K562 (cell line): ENCODE measurements around the gene PSEN1. TPM values are rescaled to one million over a fixed set of nuclear protein-coding genes. Genes with fewer than 3 reads are reported as not detected.

Experiments used
- ATAC-seq: fragments of 200-7000 bp; cut with Tn5 transposase; 3 replicates; pipeline ENCODE4 v1.9.1; 2020; ENCODE audit warnings: moderate library complexity
- BruUV-seq: library from RNA; stranded (reverse); fragments of 400-500 nt; replicated peaks from 2 replicates; lab custom pipeline; 2021; lab: Mats Ljungman, UMichigan
- CTCF ChIA-PET: fragments of 300-600 bp; formaldehyde crosslinking; extraction: SDS; loops from one replicate; lab custom pipeline; 2021; ENCODE audit warnings: low intra/inter-chr PET ratio; lab: Yijun Ruan, JAX
- POLR2A ChIA-PET: fragments of 300-600, 350-650 bp; sonication (Branson Sonifier 250); formaldehyde crosslinking; extraction: SDS; loops from one replicate; lab custom pipeline; 2021; ENCODE audit warnings: antibody characterized with exemption, inconsistent platforms; lab: Yijun Ruan, JAX
- DNase-seq, 4 experiments: peaks; one replicate each; pipeline versions ENCODE4 v3.0.0 to v3.0.0-alpha.2; 2011 to 2018; ENCODE audit warnings: low spot score in 3 of 4, mixed read lengths in 3 of 4; ENCODE audit errors: extremely low read depth in 1 of 4
- FAIRE-seq: peaks from 2 replicates; lab custom pipeline; 2011; peaks lifted over from hg19 to GRCh38; lab: Jason Lieb, UNC
- H2AFZ ChIP-seq: 2 replicates; pipeline ENCODE4 v1.6.0; 2011; ENCODE audit warnings: low read depth, low read length, control low read depth, inconsistent platforms
- H3K27ac ChIP-seq: fragments of 200-600 bp; 3 replicates; pipeline ENCODE4 v1.8.0; 2011; ENCODE audit warnings: low read depth, mild to moderate bottlenecking, control low read depth, inconsistent platforms, low read length, moderate library complexity, mixed read lengths; ENCODE audit errors: extremely low read depth
- H3K27me3 ChIP-seq, 2 experiments: fragments of 300-600 bp in 1 of 2; 2 replicates in 1 of 2; 3 replicates in 1 of 2; pipeline versions ENCODE4 v1.6.0 to v1.8.0; 2011; ENCODE audit warnings: inconsistent platforms in 2 of 2, low read length in 2 of 2, mild to moderate bottlenecking in 1 of 2, mixed read lengths in 1 of 2, moderate library complexity in 1 of 2; ENCODE audit not compliant: control insufficient read depth in 2 of 2, insufficient read depth in 2 of 2
- H3K36me3 ChIP-seq: fragments of 300-600 bp; 3 replicates; pipeline ENCODE4 v1.8.0; 2011; ENCODE audit warnings: mild to moderate bottlenecking, low read length, inconsistent platforms; ENCODE audit not compliant: control insufficient read depth, insufficient read depth
- H3K4me1 ChIP-seq, 2 experiments: fragments of 200-600 bp in 1 of 2; replicated peaks in 1 of 2; 2 replicates in 1 of 2; 3 replicates in 1 of 2; pipeline versions ENCODE4 v1.5.1 to v1.8.0; 2011; ENCODE audit warnings: inconsistent platforms in 2 of 2, low read length in 2 of 2, mild to moderate bottlenecking in 1 of 2, mixed read lengths in 1 of 2, moderate library complexity in 1 of 2; ENCODE audit not compliant: control insufficient read depth in 2 of 2, insufficient read depth in 2 of 2
- H3K4me2 ChIP-seq: 2 replicates; pipeline ENCODE4 v1.6.1; 2011; ENCODE audit warnings: low read length, control low read depth, inconsistent platforms, mixed read lengths; ENCODE audit not compliant: insufficient read depth
- H3K4me3 ChIP-seq: fragments of 200-600 bp; sonication (generic), shearing (Covaris generic); 2 replicates; pipeline ENCODE4 v1.5.1; 2016; ENCODE audit warnings: control low read depth, inconsistent platforms
- H3K79me2 ChIP-seq: fragments of 200-600 bp; 3 replicates; pipeline ENCODE4 v1.8.0; 2011; ENCODE audit warnings: low read length, inconsistent platforms; ENCODE audit not compliant: control insufficient read depth, insufficient read depth
- H3K9ac ChIP-seq, 2 experiments: 2 replicates each; pipeline versions ENCODE4 v1.6.0 to v1.6.1; 2011; ENCODE audit warnings: low read depth in 2 of 2, low read length in 2 of 2, control low read depth in 1 of 2, inconsistent platforms in 1 of 2, mild to moderate bottlenecking in 1 of 2, mixed read lengths in 1 of 2; ENCODE audit not compliant: insufficient read depth in 1 of 2
- H3K9me1 ChIP-seq: one replicate; pipeline ENCODE4 v1.6.0; 2011; ENCODE audit warnings: inconsistent platforms, mild to moderate bottlenecking, low read length, moderate library complexity; ENCODE audit not compliant: control insufficient read depth, insufficient read depth
- H3K9me3 ChIP-seq: replicated peaks from 2 replicates; pipeline ENCODE4 v1.5.1; 2011; ENCODE audit warnings: low read depth, low read length, inconsistent platforms; ENCODE audit not compliant: control insufficient read depth, insufficient read depth
- H4K20me1 ChIP-seq: replicated peaks from 2 replicates; pipeline ENCODE4 v1.6.1; 2011; ENCODE audit warnings: low read length, inconsistent platforms, mixed read lengths; ENCODE audit not compliant: control insufficient read depth, insufficient read depth
- CBFA2T3 ChIP-seq: fragments of 450-650 bp; IDR thresholded peaks from 2 replicates; pipeline ENCODE4 v1.6.1; 2017
- CHD7 ChIP-seq: fragments of 200-600 bp; sonication (generic); IDR thresholded peaks from one replicate; pipeline ENCODE4 v1.6.1; 2012; ENCODE audit warnings: mild to moderate bottlenecking, low read depth, low read length, inconsistent platforms
- EP400 ChIP-seq: fragments of 450-650 bp; IDR thresholded peaks from 2 replicates; pipeline ENCODE4 v1.6.1; 2017; ENCODE audit warnings: antibody characterized with exemption, mild to moderate bottlenecking, moderate library complexity
- FOXJ2 ChIP-seq: fragments of 200-800 bp; sonication (Bioruptor generic); IDR thresholded peaks from 2 replicates; pipeline ENCODE4 v1.6.1; 2016; ENCODE audit warnings: missing genetic modification characterization, missing compliant biosample characterization
- JUNB ChIP-seq: fragments of 450-650 bp; formaldehyde crosslinking; conservative IDR thresholded peaks from 2 replicates; pipeline ENCODE4 v1.4.0; 2020; ENCODE audit warnings: mild to moderate bottlenecking
- NEUROD1 ChIP-seq: fragments of 150-350 bp; IDR thresholded peaks from 2 replicates; pipeline ENCODE4 v1.6.1; 2014; ENCODE audit warnings: borderline replicate concordance, low read length, low read depth; ENCODE audit not compliant: partially characterized antibody
- NR2C1 ChIP-seq, 2 experiments: fragments of 450-650 bp; IDR thresholded peaks; 2 replicates each; pipeline ENCODE4 v1.6.1; 2017; ENCODE audit warnings: mild to moderate bottlenecking in 2 of 2, antibody characterized with exemption in 1 of 2, inconsistent platforms in 1 of 2, missing compliant biosample characterization in 1 of 2, missing genetic modification characterization in 1 of 2
- NUFIP1 ChIP-seq: fragments of 450-650 bp; IDR thresholded peaks from 2 replicates; pipeline ENCODE4 v1.6.1; 2018; ENCODE audit not compliant: partially characterized antibody
- PRMT5 ChIP-seq: sonication (generic); formaldehyde crosslinking; IDR thresholded peaks from 2 replicates; pipeline ENCODE4 v1.5.0; 2020; ENCODE audit warnings: missing genetic modification reagents
- TAF1 ChIP-seq: IDR thresholded peaks from 2 replicates; pipeline ENCODE4 v1.6.1; 2011; ENCODE audit warnings: mild to moderate bottlenecking, low read length, moderate library complexity; ENCODE audit not compliant: insufficient read depth, control insufficient read depth, severe bottlenecking; ENCODE audit errors: extremely low read depth
- ZBTB1 ChIP-seq: sonication (generic); formaldehyde crosslinking; IDR thresholded peaks from 2 replicates; pipeline ENCODE4 v1.8.1; 2023; ENCODE audit warnings: missing genetic modification reagents, low read depth, mild to moderate bottlenecking, borderline replicate concordance
- ZFP1 ChIP-seq: fragments of 450-650 bp; formaldehyde crosslinking; IDR thresholded peaks from 2 replicates; pipeline ENCODE4 v1.4.0; 2020; ENCODE audit warnings: mild to moderate bottlenecking, mixed read lengths
- ZFPM2 ChIP-seq: fragments of 250-450 bp; sonication (Bioruptor Pico); IDR thresholded peaks from 2 replicates; pipeline ENCODE4 v1.5.1; 2022; ENCODE audit warnings: mild to moderate bottlenecking
- ZKSCAN8 ChIP-seq: fragments of 200-800 bp; sonication (Bioruptor generic); IDR thresholded peaks from 2 replicates; pipeline ENCODE4 v1.6.1; 2016; ENCODE audit warnings: missing genetic modification characterization, missing compliant biosample characterization
- WGBS: fragments of 100-300 bp; shearing (Covaris generic); methylation state at CpG from one replicate; pipeline ENCODE4 v1.1.6; 2016; ENCODE audit warnings: low coverage, mixed read lengths; ENCODE audit not compliant: insufficient coverage; ENCODE audit errors: missing lambda C conversion rate; 5-methylcytosine and 5-hydroxymethylcytosine counted together
- in situ Hi-C: fragments of 300-500 bp; cut with MboI; formaldehyde crosslinking; loops from 4 replicates; pipeline ENCODE4 v1.15.0; 2018; ENCODE audit warnings: inconsistent platforms, mixed read lengths
- intact Hi-C: fragments of 100-400 bp; cut with micrococcal nuclease; formaldehyde crosslinking; loops from 2 replicates; pipeline ENCODE4 v1.14.2; 2022
- polyA plus RNA-seq, 8 experiments: library from polyadenylated mRNA; depleted of rRNA in 4 of 8; stranded (reverse) in 5 of 8; unstranded in 3 of 8; fragments of >200 nt; fragmentation: Nextera tagmentation in 2 of 8; fragmentation: Illumina TruSeq in 1 of 8; extraction: Ambion mirVana in 2 of 8; extraction: Trizol in 1 of 8; gene quantifications; 2 replicates each; pipeline versions ENCODE4 v1.2.1 to v1.2.3, GENCODE V29; 2011 to 2014; ENCODE audit warnings: inconsistent platforms in 1 of 8, missing spikeins in 1 of 8
- total RNA-seq, 7 experiments: library from RNA; depleted of rRNA in 6 of 7; stranded (reverse); fragments of >200 nt in 6 of 7; fragmentation: Illumina TruSeq in 2 of 7; extraction: Trizol in 2 of 7; gene quantifications; 2 replicates each; pipeline versions ENCODE4 v1.2.1 to v1.2.3, GENCODE V29; 2011 to 2021; ENCODE audit warnings: low replicate concordance in 1 of 7

Gene PSEN1
- total and polyA plus RNA-seq, 9 of the 15 experiments (the other 6 are each of a cell fraction or from before 2014, with no cell fraction given) = 6.5 to 25.2 (median 14.3) TPM

- no peaks in the 10 kb centered on the region for H3K9me1 ChIP-seq
- H3K36me3 ChIP-seq = peaks cover 33% of the 10 kb centered on the region; the same call in 2 of the 3 replicates
- DNase-seq (no peak), FAIRE-seq (no peak), ATAC-seq (no peak)
- H3K4me2 ChIP-seq = no peak overlapping the region
- intact Hi-C loops (no loop called here), in situ Hi-C loops (no loop called here)
- ChIA-PET POLR2A (no interaction called here), CTCF (no interaction called here)
- BruUV-seq = no TSS peak
- no peaks in the 10 kb centered on the region for H3K79me2 ChIP-seq
- no peaks in the 10 kb centered on the region for H3K4me1 ChIP-seq
- no peak overlapping the region for H3K4me3 ChIP-seq
- H3K9me3 ChIP-seq = no peaks in the 10 kb centered on the region; the same call in 1 of the 2 replicates
- no peaks in the 10 kb centered on the region for H3K27me3 ChIP-seq
- no peak overlapping the region for H2AFZ ChIP-seq
- WGBS = 85% methylated on average over 2 of the region's 2 CpGs
- no peaks in the 10 kb centered on the region for H4K20me1 ChIP-seq
- no peak overlapping the region for H3K27ac ChIP-seq
- H3K9ac ChIP-seq = no peak overlapping the region
- no peak for TF ChIP-seq FOXJ2 (tag)
- no peak for TF ChIP-seq NEUROD1
- TF ChIP-seq ZFP1 (CRISPR knock-in tag) = no peak
- no peak for TF ChIP-seq JUNB (CRISPR knock-in tag)
- no peak for TF ChIP-seq NR2C1 (IDR thresholded peaks at IDR 0.05)
- no peak for TF ChIP-seq NR2C1 (tag; IDR thresholded peaks at IDR 0.05)
- no peak for TF ChIP-seq ZBTB1 (CRISPR knock-in tag)
- no peak for TF ChIP-seq ZKSCAN8 (CRISPR knock-in tag)
- TF ChIP-seq CHD7 = no peak
- TF ChIP-seq TAF1 = no peak
- TF ChIP-seq EP400 = no peak
- no peak for TF ChIP-seq PRMT5 (CRISPR knock-in tag)
- TF ChIP-seq ZFPM2 (CRISPR knock-in tag) = no peak
- no peak for TF ChIP-seq CBFA2T3
- no peak for TF ChIP-seq NUFIP1
Measured at GRCh38 chr14:73203527-73203926, 67.2 kb downstream of the PSEN1 start.
